Activated CD4-positive, alpha-beta T cell treated with anti-CD3 and anti-CD28 coated beads for 48 hours (primary cell): ENCODE results near the gene CALN1.
"Not testable (repeated sequence)": the region's sequence is repeated elsewhere in the genome, so short reads cannot be mapped to it uniquely, and the experiment has no call there.

ENCODE experiments used
- DNase-seq: peaks from one replicate; pipeline ENCODE4 v3.0.0-alpha.2; 2020

Gene CALN1

DNA sequence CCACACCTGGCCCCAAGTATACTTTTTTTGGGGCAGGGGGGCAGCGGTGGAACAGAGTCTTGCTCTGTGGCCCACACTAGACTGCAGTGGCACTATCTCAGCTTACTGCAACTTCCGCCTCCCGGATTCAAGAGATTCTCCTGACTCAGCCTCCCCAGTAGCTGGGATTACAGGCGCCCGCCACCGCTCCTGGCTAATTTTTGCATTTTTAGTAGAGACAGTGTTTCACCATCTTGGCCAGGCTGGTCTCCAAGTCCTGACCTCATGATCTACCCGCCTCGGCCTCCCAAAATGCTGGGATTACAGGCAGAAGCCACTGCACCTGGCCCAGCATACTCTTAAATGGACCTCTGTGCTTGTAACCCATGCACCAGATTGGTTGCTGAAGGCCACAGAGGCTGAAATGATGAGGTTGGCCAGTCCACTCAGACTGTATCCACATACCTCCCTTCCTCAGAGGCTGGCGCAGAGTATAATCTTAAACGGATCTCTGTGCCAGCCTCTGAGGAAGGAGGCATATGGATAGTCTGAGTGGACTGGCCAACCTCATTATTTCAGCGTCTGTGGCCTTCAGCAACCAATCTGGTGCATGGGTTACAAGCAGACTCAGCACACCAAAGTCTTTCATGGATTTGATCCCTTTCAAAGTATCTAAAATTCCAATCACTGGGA lies 3.0 kb downstream of the CALN1 start:
- DNase-seq: no peak

DNA sequence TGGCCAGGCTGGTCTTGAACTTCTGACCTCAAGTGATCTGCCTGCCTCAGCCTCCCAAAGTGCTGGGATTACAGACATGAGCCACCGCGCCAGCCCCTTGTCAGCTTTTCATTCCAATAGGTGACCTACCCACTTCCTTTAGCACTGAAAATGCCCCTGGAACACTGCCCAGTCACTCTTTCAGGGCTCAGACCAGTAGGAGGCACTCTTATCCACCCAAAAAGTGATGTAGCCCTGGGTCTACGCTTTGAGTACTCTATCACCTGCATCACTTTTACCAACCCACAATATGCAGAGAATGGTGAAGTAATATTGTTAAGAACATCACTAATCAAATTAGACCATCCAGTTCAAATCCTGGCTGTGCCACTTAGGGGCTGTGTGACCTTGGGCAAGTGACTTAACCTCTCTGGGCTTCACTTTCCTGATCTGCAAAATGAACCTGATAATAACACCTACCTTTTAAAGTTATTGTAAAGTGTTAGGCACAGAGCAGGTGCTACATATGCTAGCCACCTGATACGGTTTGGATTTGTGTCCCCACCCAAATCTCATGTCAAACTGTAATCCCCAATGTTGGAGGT lies 5.2 kb downstream of the CALN1 start:
- no peak for DNase-seq

DNA sequence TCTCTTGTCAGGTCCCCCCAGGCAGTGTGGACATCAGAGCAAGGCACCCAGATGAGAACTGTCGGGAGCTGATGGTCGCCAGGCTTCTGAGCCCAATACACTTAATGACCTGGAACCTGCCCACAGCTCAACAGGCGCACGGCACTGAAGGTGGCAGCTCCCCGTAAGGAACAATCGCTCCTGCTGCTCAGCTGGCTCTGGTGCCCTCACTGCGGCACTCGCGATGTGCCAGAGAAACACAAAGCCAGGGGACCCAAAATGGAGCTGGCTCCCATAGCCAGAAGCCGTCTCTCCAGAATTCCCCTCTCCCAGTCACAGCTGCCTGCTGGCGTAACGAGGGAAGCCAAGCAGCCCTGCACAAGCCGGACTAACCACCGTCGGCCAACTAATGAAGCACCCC lies 6.3 kb downstream of the CALN1 start:
- no peak for DNase-seq

GRCh38 chr7:72405418-72405817 lies 6.7 kb downstream of the CALN1 start:
- DNase-seq: peak; percentile 11

DNA sequence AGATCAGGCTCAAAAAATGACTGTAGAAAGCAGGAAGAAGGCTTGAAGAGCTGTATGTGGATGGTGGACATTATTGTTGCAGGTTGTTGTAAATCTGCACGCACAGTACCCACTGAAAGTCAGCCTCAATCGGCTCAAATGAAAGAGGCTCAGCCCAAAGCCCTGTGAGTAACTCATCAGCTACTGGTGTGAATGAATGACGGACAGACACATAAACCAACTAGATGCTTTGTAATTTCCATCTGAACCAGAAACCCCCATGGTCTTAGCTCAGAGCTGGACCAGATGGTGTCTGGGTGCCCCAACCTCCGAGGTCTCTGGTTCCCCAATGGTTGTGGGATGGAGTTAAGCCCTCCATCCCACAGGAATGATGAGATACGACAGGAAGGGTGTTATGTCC lies 7.4 kb downstream of the CALN1 start:
- no peak for DNase-seq

DNA sequence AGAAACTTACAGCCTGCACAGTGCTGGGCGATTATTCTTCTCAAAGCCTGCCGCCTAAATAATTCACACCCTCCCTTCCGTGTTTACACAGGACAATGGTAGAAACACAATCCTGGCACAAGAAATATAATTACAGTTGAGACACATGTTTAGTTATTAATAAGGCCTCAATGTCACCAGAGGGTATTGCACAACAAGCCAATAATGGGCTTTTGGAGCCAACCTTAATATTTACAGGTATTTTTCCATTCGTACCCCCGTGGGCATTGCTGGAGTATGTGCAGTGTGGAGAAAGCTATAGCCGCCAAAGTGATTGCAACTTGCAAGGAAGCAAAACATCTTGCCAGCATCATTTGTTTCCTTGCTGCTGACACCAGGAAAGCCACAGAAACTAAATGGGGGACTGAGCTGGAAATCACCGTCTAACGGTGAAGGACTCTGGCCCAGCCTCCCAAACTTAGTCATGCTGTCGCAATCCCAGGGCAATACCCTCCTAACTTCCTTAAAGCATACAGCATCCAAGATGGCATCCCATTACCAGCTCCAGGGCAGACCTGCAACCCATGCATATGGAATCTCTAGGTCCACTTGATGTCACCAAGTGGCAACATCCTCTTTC lies 8.6 kb downstream of the CALN1 start:
- no peak for DNase-seq

- no peak for DNase-seq
These were observed 18.1 kb downstream of the CALN1 start for GRCh38 chr7:72394016-72394415.

DNA sequence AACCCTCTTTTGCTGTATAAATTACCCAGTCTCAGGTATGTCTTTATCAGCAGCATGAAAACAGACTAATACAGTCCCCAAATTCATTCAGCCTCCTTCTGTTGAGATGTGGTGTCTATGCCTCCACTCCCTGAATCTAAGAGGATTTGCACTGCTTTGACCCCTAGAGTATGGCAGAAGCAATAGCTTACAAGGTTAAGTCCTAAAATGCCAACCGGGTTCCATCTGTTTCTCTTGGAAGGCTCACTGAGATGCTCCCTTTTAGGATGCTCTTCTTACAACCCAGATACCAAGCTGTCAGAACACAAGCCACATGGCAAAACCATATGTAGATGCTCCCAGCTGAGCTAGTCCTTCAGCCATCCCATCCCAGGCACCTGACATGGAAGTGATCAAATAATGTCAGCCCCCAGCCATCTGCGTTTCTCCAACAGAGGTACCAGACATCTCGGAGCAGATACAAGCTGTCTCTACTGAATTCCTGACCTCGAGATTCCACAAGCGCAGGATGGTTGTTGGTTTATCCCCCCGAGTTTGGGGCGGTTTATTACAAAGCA lies 20.2 kb downstream of the CALN1 start:
- no peak for DNase-seq

GRCh38 chr7:72386118-72386517 lies 26.0 kb downstream of the CALN1 start:
- DNase-seq: no peak

DNA sequence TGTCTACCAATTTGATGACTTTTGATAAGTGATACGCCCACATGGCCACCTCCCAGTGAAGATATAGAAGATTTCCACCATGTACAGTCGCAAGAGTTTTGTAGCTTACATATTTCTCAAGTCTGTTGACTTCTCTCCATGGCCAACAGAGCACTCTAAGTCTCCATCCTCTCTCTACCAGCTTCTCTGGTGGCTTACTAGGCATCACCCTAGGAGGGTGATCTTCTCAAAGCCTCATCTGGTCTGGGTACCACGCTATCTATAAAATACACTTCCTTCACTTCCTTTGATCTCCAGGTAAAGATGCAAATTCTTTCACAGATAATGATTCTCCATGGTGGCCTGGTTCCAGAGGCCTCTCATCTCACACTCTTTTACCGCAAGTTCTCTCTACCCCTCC lies 49.9 kb downstream of the CALN1 start:
- DNase-seq: no peak

DNA sequence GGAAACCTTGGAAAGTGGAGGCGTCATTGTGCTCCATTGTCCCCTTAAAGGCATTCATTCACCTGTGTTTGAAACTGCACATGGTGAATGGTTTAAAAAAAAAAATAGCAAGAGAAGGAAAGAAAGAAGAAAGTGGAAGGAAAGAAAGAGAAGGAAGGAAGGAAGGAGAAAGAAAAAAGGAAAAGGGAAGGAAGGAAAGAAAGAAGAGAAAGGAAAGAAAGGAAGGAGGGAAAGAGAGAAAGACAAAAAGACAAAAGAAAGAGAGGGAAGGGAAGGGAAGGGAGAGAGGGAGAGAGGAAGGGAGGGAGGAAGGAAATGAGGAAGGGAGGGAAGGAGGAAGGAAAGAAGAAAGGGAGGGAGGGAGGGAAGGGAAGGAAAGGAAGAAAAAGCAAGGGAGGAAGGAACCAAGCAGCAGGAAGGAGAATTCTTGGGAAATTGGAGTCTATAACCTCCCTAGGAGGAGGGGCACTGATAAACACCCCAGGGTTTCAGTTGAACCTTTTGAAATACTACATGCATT lies 66.9 kb downstream of the CALN1 start:
- no peak for DNase-seq

GRCh38 chr7:72343991-72344390 lies 68.1 kb downstream of the CALN1 start:
- DNase-seq: no peak

DNA sequence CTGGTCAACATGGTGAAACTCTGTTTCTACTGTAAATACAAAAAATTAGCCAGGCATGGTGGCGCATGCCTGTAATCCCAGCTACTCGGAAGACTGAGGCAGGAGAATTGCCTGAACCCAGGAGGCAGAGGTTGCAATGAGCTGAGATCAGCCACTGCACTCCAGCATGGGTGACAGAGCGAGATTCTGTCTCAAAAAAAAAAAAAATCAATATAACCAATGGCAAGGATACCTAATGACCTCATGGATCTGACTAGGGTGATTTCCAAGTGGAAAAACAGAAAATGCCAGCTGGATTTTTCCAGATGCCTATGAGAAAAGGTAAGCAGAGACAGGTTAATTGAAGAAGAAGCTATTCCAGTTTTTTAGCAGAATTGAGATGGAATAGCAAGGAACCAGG lies 68.8 kb downstream of the CALN1 start:
- DNase-seq: not testable (repeated sequence)

- no peak for DNase-seq
These were observed 74.6 kb downstream of the CALN1 start for GRCh38 chr7:72337390-72338167.

GRCh38 chr7:72336632-72337389 lies 75.3 kb downstream of the CALN1 start:
- no peak for DNase-seq

GRCh38 chr7:72336382-72336631 lies 75.8 kb downstream of the CALN1 start:
- DNase-seq: no peak

DNA sequence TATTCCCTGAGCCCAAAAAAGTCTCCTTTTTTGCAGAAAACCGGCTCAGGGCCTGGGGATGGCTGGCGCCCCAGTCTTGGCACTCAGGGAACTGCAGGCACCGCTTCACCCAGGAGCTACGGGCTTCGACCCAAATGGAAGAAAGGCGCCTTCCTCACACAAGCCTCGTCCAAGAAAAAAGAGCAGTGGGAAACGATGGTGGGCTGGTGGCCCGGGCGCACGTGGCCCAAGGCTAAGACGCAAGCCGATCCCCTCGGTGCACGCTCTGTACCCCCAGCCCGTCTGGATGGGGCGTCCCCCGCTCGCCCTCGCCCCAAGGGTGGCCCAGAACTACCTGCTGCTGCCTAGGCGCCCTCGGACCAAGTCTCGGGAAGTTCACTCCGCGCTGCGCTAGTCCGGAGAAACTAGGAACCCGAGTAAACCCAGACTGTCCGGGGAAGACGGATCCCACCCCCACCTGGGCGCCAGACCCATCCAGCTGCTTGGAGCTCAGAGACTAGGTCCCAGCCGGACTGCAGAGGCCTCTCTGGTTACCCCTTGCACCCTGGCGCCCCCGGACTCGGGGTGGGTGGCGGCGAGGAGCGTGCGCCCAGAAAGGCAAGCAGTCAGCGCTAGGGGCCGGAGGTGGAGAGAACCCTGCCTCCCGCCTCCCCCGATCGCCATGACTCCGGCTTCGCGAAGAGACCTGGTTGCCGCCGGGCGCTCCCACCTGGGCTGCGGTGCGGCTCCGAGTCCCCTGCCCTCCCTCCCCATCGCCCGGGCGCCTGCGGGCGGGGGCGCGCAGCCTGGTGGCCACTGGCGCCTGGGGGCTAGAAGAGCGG lies 76.4 kb downstream of the CALN1 start:
- no peak for DNase-seq

DNA sequence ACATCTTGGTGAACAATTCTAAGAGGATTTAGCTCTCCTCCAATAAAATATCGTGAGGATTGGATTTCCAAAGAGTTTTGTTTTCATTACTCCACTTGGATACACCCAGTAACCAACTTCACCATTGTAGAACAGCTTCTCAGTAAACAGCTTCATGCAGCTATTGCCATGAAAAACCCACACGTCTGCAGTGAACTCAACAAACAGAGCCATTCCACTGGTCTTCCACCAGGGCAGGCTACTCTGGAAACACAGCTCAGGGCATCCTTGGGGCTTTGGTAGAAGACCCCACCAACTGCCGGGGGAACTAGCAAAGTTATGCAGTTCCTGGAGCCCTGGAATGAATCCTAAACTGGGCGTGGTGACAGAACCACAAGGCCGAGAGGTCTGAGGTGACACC lies 77.4 kb downstream of the CALN1 start:
- DNase-seq: no peak

DNA sequence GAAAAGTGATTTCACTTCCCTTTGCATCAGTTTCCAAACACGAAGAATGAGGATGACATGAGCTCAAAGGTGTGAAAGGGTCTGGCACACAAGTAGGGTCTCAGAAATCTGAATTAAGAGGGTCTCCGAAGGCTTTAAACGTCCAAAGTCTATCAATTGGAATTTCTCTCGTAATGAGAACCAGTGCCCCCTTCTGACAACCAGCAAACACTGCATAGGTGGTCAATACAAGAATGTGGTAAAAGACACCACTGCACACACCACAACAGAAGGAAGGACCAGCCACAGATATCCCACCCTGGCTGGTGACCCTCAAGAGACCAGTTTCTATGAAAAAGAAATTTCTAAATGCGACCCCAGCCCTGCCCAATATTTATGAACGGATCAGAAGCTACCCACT lies 78.1 kb downstream of the CALN1 start:
- DNase-seq: no peak

GRCh38 chr7:72326811-72327210 lies 85.3 kb downstream of the CALN1 start:
- no peak for DNase-seq

- DNase-seq: no peak
These were observed 85.8 kb downstream of the CALN1 start for GRCh38 chr7:72326365-72326764.

DNA sequence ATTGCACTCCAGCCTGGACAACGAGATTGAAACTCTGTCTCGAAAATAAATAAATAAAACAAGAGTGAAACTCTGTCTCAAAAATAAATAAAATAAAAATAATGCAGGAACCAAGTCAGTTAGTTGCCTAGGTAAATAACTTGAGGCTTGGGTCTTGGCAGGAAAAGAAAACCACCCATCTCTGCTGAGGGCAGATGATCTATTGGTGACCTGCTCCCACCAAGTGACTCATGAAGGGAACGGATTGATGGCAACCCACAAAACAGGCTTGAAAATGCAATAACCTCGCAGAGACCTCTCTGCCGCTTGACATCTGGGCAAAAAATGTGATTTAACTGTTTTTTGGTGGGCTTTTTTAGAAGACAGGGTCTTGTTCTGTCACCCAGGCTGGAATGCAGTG lies 86.6 kb downstream of the CALN1 start:
- DNase-seq: no peak
